Amniotic epithelial cell (primary cell): ENCODE data around the gene TADA1.
A peak's percentile ranks its signal among the peaks of the same experiment; 100 is the strongest.
"Not testable (repeated sequence)": the region's sequence is repeated elsewhere in the genome, so short reads cannot be mapped to it uniquely, and the experiment has no call there.

Source experiments
- DNase-seq: peaks from one replicate; pipeline ENCODE4 v3.0.0-alpha.2; 2010; ENCODE audit warnings: low read depth

The TADA1 gene

DNA sequence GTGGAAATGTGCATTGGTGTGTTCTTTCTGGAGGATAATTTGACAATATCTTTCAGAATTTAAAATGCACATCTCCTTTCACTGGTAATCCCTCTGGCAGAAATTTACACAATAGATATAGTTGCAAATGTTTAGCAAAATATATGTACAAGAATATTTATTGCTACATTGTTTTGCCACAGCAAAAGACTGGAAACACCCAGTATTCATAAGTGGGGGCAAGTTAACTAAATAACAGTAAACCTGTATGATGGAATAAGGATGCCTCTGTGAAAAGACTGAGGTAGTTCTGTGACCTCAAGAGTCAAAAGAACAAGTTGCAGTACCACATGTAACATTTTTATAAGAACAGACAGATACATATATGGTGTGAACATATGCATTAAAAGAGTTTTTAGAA lies 13.7 kb upstream of the TADA1 start:
- no peak for DNase-seq

DNA sequence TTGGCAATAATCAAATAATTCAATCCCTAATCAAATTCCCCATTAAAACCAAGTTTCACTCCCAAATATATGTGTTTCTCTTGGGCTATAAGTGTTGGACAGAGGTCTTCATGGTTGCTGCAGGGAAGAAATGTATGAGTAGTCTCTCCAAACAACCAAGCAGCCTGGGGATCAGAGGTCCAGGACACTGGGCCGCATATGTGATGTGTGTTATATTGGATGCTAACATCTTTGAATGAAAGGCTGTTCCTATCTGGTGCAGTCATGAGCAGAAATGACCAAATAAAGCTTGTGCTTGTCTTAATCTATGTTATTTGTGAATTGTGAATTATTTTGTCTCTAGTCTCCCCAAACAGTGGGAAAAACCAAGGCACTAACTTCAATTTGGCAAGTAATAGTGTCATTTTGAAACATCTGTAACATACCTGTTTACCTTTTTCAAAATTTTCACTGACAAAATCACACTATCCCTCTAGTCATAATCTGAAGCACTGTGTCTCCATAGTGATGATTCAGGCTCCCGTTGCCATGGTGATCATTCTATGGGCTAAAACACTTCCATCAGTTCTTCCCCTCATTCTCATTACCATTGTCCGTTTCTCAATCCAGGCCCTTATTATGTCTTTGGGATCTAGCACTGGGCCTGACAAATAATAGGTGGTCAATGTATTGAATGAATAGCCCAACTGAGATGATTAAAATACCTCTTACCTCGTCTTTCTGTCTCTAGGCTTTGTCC lies 12.5 kb upstream of the TADA1 start:
- no peak for DNase-seq

DNA sequence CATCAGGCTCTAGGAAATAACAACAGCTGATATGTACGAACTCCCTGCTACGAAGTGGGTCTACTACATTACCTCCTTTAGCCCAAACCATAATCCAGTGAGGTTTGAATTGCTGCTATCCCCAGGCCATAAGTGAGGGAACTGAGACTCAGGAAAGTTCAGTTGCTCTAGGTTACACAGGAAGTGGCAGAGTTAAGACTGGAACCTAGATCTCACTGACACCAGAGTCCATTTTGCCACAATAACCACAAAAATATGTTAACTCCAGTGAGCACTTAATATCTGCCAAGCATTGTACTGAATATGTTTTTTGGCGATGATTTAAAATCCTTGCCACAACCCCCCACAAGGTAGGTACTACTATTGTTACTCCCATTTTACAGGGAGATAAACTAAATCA lies 8.9 kb upstream of the TADA1 start:
- DNase-seq = no peak

GRCh38 chr1:166884040-166884642 lies 8.1 kb upstream of the TADA1 start:
- DNase-seq = peak; percentile 23

DNA sequence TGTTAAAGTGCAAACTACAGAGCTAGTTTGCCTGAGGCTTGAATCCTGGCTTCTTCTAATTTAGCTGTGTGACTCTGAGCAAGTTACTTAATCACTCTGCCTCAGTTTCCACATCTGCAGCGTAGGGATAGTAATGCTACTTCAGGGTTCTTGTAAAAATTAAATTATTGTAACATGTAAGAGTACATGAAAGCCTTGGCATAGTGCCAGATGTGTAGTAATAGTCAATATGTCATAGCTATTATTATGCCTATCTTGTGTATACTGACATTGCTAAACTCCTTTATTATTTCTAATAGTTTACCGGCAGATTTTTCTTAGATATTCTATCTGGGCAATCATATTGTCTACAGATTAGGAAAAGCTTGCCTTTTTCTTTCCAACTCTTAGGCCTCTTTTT lies 6.8 kb upstream of the TADA1 start:
- DNase-seq = no peak

DNA sequence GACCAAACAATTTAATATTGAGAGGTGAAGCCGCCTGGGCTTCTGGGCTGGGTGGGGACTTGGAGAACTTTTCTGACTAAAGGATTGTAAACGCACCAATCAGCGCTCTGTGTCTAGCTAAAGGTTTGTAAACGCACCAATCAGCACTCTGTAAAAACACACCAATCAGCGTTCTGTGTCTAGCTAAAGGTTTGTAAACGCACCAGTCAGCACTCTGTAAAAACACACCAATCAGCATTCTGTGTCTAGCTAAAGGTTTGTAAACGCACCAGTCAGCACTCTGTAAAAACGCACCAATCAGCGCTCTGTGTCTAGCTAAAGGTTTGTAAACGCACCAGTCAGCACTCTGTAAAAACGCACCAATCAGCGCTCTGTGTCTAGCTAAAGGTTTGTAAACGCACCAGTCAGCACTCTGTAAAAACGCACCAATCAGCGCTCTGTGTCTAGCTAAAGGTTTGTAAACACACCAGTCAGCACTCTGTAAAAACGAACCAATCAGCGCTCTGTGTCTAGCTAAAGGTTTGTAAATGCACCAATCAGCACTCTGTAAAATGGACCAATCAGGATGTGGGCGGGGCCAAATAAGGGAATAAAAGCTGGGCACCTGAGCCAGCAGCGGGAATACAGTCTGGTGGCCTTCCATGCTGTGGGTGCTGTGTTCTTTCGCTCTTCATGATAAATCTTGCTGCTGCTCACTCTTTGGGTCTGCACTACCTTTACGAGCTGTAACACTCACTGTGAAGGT lies 2.3 kb upstream of the TADA1 start:
- DNase-seq = not testable (repeated sequence)

DNA sequence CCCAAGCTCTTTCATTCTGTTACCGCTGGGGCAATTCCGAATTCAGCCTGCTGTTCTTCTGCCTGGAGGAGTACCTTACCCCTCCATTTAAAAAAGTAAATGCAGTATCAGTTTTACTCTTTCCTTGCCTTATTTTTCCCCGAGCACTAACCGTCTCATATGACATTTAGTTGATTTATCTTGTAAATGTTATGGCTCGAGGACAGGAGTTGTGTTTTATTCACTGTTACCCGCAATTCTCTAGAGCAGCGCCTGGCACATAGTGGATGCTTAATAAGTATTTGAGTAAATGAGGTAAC lies 425 bp upstream of the TADA1 start:
- DNase-seq = no peak

DNA sequence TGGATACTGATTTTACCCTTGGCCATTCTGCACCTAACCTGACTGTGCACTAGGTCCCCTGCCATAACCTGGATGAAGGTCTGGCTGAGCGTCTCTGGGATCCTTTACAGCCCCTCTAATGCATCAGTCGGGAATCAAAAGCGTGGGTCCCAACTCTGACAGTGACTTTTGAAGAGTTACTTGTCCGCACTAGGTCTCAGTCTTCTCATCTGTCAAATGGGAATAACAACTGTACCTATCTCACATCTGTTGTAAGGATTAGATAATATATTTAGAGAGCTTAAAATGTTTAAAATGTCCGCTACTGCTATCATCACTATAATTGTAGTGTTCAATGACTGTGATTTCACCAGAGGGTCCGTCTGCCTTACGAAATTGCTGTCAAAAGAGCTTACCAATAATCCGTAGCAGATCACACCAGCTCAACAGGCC lies 746 bp downstream of the TADA1 start:
- DNase-seq = no peak

GRCh38 chr1:166874464-166874863 lies 1.6 kb downstream of the TADA1 start:
- no peak for DNase-seq

GRCh38 chr1:166870584-166870983 lies 5.5 kb downstream of the TADA1 start:
- DNase-seq = no peak

DNA sequence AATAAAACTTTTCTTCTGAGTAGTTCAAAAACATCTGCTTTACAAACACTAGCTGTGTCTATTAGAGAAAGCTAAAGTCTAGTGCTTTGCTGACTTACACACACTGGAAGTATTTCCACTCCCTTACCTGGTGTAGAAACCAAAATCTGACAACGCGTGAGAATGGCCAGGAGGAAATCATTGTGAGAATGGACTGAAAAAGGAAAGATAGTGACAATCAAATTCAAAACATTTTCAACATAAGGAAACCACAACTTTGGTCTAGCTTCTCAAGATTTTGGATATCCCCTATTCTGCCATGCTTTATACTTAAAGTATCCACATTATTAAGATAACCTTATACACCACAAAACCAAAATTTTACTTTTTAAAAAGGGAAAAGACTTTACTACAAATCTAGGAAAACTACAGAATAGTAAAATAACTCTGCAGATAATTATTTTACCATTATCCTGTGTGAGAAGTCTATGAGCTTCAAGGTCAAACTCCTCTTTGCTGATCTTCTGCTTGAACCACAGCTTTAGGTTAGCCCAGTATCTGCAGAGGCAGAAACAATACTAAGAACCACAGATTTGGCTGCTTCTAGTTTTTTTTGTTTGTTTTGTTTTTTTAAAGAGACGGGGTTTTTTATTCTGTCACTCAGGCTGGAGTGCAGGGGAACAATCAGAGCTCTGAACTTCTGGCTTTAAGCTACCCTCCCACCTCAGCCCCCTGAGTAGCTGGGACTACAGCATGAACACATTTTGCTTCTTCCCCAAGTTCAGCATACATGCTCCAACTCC lies 6.6 kb downstream of the TADA1 start:
- no peak for DNase-seq

DNA sequence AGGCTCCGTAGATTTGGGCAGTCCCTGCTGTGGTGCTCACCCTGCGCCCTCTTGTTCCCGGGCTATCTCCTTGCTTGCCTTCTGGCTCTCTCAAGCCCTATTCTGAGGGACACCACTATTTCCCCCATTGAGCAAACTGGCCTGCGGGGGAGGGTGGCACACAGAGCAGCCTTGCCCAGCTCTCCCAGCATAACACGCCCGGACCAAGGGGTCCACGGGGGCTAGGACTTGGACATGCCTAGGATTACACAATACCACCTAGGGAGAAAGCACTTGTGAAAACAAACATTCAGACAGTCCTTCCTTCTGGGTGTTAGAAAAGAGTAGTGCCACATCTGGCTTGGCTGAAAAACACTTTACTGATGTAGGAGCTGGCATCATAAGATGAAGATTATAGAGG lies 7.4 kb downstream of the TADA1 start:
- no peak for DNase-seq

GRCh38 chr1:166865926-166866325 lies 10.1 kb downstream of the TADA1 start:
- DNase-seq = peak; percentile 93

GRCh38 chr1:166859597-166859996 lies 16.5 kb downstream of the TADA1 start:
- DNase-seq = no peak

GRCh38 chr1:166858726-166859419 lies 17.2 kb downstream of the TADA1 start:
- DNase-seq = no peak

DNA sequence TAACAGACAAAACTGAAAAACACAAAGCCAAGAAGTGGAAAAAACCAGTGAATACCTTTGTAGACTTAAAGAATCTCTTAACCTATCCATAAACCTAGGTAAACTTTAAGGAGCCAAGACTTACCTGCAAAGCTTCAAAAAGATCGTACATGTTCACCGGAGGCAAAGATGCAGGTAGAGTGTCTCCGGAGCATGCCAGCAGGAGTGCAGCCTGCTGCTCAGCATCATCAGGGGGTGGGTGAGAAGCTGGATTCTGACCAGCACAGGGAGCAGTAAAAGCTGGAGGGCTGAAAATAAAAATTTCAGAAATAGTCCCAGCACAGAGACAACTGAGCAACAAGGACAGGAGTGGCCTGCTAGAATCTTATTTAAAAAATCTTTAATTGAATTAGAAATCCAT lies 18.1 kb downstream of the TADA1 start:
- no peak for DNase-seq

- DNase-seq = no peak
These were observed 20.5 kb downstream of the TADA1 start for GRCh38 chr1:166855558-166855957.

- DNase-seq = no peak
These were observed 23.1 kb downstream of the TADA1 start for GRCh38 chr1:166852918-166853317.

DNA sequence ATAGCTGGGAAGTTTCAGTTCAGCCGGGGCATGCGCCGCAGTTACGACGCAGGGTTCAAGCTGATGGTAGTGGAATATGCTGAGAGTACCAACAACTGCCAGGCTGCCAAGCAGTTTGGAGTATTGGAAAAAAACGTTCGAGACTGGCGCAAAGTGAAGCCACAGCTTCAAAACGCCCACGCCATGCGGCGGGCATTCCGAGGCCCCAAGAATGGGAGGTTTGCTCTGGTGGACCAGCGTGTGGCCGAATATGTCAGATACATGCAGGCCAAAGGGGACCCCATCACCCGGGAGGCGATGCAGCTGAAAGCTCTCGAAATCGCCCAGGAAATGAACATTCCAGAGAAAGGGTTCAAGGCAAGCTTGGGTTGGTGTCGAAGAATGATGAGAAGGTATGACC lies 26.9 kb downstream of the TADA1 start:
- no peak for DNase-seq

- DNase-seq = no peak
These were observed 27.9 kb downstream of the TADA1 start for GRCh38 chr1:166848193-166848592.

DNA sequence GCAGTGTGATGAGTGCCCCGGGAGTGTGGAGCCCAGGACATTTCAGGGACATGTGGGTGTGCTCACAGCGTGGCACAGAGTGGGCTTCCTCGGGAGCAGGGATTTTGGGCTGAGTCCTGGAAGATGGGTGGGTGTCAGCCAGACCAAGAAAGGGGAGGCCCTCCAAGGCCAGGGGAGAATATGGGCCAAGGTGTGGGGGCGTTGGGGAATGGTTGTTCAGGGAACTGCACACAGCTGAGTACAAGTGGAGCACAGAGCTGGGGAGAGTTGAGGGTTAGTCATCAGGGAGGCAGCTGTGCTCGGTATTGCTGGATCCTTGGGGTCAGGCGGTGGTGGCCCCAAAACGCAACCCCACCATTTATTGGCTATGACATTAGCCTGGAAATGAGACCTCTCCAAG lies 31.3 kb downstream of the TADA1 start:
- peak; percentile 22 for DNase-seq
